Suppressor macrophage treated with lipopolysaccharide for 1 hour (primary cell): ENCODE data around the gene DNAL1.

Source experiments
- DNase-seq, 3 donors: peaks; one replicate each; pipeline ENCODE4 v3.0.0-alpha.2; 2020 to 2022

The DNAL1 gene

GRCh38 chr14:73709904-73710469, 65.2 kb downstream of the DNAL1 start:
- no peak for DNase-seq

- DNase-seq = no peak
These were observed 66.0 kb downstream of the DNAL1 start for GRCh38 chr14:73710737-73711136.

DNA sequence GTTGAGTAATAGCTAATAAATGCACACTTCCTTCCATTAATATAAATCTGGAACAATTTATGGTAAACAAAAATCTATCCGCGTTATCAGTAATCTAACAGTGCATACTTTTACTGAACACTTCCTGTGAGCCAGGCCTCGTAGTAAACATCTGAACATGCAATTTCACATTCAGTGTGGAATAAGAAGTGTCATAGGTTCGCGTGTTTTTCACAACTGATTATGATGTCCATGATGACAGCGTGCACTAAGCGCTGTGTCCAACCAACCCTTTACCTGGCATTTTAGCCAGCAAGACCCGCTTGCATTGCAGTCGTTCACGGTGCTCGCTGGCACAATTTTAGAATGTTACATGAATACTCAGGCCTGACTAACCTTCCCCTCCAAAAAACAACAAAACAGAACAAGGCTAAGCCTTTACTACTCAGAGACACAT, 67.3 kb downstream of the DNAL1 start:
- DNase-seq = peak in 1 of 3 donors; percentile 34

- DNase-seq = peak; percentile 34 to 54 (median 52)
These were observed 67.9 kb downstream of the DNAL1 start for GRCh38 chr14:73712540-73713180.

DNA sequence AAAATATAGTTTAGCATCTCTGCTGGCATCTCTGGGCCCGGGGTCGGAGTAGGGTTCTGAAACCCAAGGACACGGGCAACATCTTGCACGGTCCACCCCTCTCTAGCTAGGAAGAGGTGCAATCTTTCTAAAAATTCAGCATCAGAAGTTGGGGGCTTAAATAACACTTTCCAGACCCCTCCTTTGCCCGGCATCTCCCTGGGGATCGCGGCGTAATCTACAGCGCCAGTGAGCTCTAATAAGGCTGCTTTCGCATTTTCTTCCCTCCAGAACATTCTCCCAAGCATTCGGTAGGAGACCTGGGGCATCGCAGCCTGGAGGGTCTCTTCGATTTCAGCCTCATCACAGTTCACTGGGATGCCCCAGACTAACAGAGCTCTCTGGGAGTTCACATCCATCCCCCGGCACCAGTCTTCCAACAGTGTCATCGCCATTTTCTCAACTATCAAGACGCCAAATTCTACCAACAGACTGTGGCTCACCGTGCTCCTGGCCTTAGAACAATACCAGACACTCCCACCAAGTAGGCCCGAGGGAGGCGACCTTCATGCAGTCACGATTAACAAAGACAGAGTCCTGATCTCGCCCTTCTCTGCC, 68.5 kb downstream of the DNAL1 start:
- DNase-seq = peak in 1 of 3 donors; percentile 7

DNA sequence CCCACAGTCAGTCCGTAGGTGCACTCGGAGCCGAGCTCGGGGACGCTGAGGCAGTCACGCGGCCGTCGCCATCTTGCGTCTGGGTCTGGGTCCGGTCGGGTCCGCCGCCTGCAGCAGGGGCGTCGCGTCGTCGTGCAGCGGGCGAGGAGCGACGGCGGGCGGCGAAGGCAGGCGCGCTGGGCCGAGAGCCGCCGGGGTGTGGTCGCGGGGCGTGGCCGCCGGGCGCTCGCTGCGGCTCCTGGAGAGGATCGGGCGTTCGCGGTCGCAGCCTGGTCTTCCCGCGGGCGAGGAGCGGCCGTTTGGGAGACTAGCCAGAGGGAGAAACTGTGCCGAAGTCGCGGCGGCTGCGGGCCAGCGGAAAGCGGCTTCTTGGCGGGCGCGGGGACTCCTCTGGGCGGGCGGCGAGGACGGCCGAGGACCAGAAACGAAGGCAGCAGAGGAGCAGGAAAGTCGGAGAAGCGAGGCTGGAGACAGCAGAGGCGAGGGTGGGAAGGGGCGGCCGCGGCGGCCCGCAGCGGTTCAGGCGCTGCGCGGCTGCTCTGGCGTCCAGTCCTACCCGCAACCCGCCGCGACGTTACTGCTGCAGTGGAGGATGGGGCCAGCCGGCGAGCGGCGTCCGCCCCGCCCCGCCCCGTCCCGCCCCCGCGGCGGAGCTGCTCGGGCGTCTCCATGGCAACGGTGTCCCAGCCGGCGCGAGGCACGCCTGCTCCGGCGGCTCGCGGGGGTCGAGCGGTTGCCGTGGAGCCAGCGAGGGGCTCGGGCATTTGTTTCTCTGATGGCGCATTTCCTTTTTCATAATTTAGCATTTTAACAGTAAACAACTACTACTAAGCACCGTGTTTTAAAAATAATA, 69.2 kb downstream of the DNAL1 start, which contains the start of gene PNMA1:
TSS of gene PNMA1 (minus strand) at position 582 of the 853 bp plus-strand sequence. CDS start 745 bp downstream, outside the sequence.
- peak; percentile 86 to 96 (median 94) for DNase-seq

DNA sequence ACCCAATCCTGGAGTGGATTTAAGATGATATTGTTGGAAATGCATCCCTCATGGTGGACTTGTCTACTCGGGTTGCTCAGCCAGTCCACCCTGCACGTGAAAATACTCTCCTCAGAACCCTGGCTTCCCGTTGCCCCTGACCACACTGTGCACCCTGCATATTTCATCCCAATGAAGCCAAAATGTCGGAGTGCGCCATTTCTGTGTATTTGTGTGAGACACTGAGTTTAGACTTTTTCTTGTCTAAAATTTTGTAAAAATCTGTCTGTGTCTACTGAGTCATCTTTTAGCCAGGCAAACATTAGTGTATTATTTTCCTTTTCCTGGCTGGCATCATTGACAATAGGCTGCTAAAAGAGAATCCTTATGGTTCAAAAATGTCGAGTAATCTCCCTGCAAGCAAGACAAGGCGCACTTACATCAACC, 69.9 kb downstream of the DNAL1 start:
- DNase-seq = no peak

GRCh38 chr14:73715707-73716106, 70.9 kb downstream of the DNAL1 start:
- DNase-seq = no peak

DNA sequence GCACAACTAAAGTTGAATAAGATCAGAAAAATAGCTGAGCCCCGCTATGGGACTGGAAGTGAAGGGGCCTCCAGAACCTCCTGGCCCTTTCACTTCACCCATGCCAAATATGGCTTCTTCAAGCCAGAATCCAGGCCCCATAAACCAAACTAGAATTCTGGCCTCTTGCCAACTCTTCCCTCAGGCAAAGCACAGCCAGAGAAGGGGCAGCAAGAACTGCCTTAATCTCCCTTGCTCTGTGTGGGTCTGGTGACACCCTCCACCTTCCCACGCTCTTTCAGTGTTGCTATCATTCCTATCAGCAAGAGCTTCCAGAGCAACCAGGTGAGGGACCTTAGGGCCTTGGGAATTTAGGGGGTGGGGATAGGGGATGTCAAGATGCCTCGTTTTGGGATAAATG, 72.5 kb downstream of the DNAL1 start:
- DNase-seq = no peak

DNA sequence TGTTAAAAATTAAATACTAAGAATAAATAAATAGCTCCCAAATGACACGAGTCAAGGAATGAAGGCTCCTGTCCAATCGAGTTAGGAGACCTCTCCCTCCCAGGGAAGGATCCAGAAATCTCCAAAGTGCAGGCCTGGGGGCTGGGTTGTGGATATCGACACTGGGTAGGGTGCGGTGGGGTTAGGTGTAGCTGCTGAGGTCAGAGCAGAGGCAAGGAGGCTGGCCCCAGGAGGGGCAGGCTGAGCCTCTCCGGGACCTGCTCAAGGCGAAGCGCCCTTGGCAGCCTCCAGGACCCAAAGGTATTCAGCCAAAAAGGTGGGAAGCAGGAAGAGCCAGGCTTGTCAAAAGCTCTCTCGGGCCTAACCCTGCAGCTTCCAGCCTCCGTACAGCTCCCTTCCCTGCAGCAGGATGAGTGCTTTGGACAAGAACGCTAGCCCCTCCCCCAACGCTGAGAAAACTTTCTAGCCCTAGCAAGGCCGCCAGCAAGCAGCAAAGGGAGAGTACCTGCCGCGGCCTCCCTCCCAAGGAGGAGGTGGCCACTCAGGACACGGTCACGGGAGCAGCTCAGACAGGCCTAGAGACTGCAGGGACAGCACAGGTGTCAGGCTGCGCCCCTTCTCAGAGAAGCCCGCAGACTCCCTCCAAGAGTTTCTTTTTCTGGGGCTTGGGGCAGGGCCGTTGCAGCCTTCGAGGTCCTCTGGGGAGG, 73.1 kb downstream of the DNAL1 start:
- no peak for DNase-seq

DNA sequence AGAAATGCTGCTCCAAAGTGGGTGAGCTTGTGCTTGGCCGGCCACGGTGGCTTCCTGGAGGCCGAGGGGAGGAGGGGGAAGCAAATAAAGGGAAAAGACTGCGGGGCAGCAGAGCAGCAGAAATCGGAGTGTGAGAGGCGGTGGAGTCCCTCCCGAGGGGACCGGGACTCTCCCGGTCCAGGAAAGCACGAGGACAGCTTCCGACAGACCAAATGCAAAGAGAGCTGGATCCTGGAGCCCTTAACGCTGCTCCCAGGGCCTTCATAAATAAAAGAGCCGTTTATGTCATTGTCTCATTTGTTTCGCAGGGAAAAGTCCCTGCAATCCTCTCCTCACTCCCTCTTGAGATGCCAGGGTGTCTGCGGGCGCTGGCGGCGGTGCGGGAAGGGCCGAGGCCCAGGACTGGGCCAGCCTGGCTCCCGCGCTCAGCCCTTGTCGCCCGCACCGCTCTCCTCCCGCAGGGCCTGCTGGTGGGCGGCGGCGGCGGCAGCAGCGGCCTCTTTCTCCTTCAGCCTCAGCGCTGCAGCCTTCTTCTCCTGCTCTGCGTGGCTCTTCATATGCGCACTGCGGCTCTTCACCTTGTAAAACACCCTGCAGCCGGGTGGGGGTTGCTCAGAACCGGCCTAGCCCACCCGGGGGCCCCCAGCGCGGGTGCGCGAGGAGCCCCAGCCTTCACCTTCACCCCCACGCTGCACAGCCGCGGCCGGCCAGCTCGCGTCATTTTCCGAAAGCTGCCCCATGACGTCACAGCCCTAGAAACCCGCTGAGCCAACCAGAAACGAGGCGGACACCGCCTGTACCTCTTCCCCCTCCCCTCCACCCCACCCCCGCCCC, 73.8 kb downstream of the DNAL1 start:
- no peak for DNase-seq

DNA sequence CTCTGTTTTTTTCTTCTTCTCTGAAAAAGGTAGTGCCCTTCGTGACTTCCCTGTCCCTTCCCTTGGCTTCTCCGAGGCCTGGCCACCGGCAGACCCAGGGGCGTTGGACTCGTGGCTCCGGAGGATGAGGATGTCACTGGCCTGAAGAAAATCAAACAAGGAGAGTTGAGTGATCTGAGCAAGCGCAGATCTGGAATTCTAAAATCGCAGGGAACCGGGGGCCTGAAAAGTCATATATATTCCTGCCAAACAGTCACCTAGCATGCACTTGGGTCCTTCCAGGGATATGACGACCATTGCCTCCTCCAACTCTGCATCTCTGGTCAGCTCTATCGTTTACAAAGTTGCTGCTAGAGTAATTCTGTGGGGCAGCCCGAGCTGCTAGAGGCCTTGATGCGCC, 74.6 kb downstream of the DNAL1 start:
- DNase-seq = no peak

GRCh38 chr14:73719791-73720190, 75.0 kb downstream of the DNAL1 start:
- DNase-seq = no peak

GRCh38 chr14:73720636-73721035, 75.8 kb downstream of the DNAL1 start:
- DNase-seq = no peak

GRCh38 chr14:73721101-73721821, 76.5 kb downstream of the DNAL1 start:
- DNase-seq = no peak

DNA sequence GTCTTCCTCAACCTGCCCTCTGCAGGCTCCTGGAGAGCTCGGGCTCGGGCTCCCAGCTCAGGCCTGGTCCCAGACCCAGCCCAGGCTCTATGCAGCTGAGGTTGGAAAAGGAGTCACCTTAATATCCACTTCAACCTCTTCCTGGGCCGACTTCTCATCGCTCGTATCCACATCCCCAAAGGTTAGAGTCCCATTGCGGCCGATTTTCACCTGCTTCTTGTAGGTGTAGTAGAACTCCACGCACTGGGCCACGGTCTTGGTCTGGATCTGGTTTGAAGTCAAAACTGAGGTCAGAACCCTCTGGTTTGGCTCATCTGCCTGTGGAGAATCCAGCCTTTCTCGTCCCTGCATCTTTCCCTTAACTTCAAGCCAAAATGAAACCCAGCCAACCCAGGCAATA, 77.8 kb downstream of the DNAL1 start:
- no peak for DNase-seq

DNA sequence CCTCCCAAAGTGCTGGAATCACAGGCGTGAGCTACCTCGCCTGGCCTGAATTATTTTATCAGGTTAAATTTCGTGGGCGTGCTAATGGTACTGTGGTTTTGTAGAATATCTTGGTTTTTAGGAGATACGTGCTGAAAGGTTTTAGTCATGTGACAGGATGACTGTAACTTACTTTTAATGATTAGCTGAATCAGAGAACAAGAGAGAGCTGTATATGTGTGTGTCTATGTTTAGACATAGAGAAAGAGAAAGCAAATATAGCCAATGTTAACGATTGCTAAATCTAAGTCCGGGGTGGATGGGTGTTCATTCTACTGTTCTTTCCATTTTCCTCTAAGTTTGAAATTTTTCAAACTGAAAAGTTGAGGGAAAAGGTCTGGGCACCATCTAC, 78.6 kb downstream of the DNAL1 start:
- peak in 1 of 3 donors; percentile 40 for DNase-seq

GRCh38 chr14:73723797-73724661, 79.2 kb downstream of the DNAL1 start:
- DNase-seq = peak; percentile 81 to 88 (median 83)

DNA sequence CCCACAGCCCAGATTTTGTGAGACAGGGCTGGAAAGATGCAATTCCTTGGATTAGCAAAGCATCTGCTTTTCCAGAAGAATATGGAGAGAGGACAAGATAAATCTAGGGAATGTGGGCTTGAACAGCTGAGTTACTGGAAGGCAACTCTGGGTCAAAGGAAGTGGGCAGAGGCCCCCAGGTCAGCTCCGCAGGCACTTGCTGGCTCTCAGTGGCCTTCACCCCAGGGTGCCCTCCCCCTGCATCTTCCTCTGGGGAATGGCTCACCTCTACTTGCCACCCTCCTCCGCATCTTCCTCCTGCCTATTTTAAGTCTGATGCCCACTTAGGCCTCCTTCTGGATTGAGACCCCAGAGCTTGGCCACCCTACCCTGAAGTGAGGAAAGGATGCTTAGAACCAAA, 79.9 kb downstream of the DNAL1 start:
- no peak for DNase-seq
